Measurements from ENCODE around the gene FGGY.
A peak's percentile ranks its signal among the peaks of the same experiment; 100 is the strongest.

FGGY gene

GRCh38 chr1:59482986-59483385 lies 186.1 kb downstream of the FGGY start:
- H3K9ac ChIP-seq (ENCODE audit: low read length): no peak overlapping the region
- no peak overlapping the region for H2AFZ ChIP-seq (ENCODE audit: low read depth, low read length, severe bottlenecking)
- H3K36me3 ChIP-seq (ENCODE audit: low read length): no peaks in the 10 kb centered on the region
- H3K27ac ChIP-seq (ENCODE audit: low read depth, low read length): no peak overlapping the region
- H3K27me3 ChIP-seq (ENCODE audit: low read length): no peaks in the 10 kb centered on the region
- no peaks in the 10 kb centered on the region for H3K79me2 ChIP-seq (ENCODE audit: insufficient read depth, low read length)
- TF ChIP-seq EZH2phosphoT487 (conservative IDR thresholded peaks at IDR 0.05; ENCODE audit: low read length) (no peak), CTCF (IDR thresholded peaks at IDR 0.05; ENCODE audit: insufficient read depth, low read length, poor library complexity, severe bottlenecking) (no peak)
- H3K4me2 ChIP-seq (ENCODE audit: low read depth, low read length, poor library complexity, severe bottlenecking): peak overlapping the region; percentile 18
- no peaks in the 10 kb centered on the region for H3F3A ChIP-seq (ENCODE audit: insufficient read depth)
- H3K4me3 ChIP-seq (ENCODE audit: insufficient read depth, low read length, poor library complexity, severe bottlenecking): no peak overlapping the region
- no peaks in the 10 kb centered on the region for H3K9me3 ChIP-seq (ENCODE audit: insufficient read depth, low read length)
- H4K20me1 ChIP-seq (ENCODE audit: low read depth, low read length): no peaks in the 10 kb centered on the region
- H3K9me2 ChIP-seq (replicated peaks; ENCODE audit: insufficient read depth, low read length): no peaks in the 10 kb centered on the region

- Histone ChIP-seq H3K9me2 (replicated peaks; ENCODE audit: insufficient read depth, low read length) (no peaks in the 10 kb centered on the region), H2AFZ (ENCODE audit: low read depth, low read length, severe bottlenecking) (no peak overlapping the region), H3K9ac (ENCODE audit: low read length) (no peak overlapping the region), H3K36me3 (ENCODE audit: low read length) (no peaks in the 10 kb centered on the region), H3K79me2 (ENCODE audit: insufficient read depth, low read length) (no peaks in the 10 kb centered on the region), H3K9me3 (ENCODE audit: insufficient read depth, low read length) (no peaks in the 10 kb centered on the region), H3F3A (ENCODE audit: insufficient read depth) (no peaks in the 10 kb centered on the region), H3K27me3 (ENCODE audit: low read length) (no peaks in the 10 kb centered on the region), H3K4me2 (ENCODE audit: low read depth, low read length, poor library complexity, severe bottlenecking) (no peak overlapping the region), H4K20me1 (ENCODE audit: low read depth, low read length) (no peaks in the 10 kb centered on the region), H3K27ac (ENCODE audit: low read depth, low read length) (no peak overlapping the region), H3K4me3 (ENCODE audit: insufficient read depth, low read length, poor library complexity, severe bottlenecking) (no peak overlapping the region)
- TF ChIP-seq EZH2phosphoT487 (conservative IDR thresholded peaks at IDR 0.05; ENCODE audit: low read length) (no peak), CTCF (IDR thresholded peaks at IDR 0.05; ENCODE audit: insufficient read depth, low read length, poor library complexity, severe bottlenecking) (no peak)
These were observed 187.2 kb downstream of the FGGY start for GRCh38 chr1:59484096-59484495.

- Histone ChIP-seq H3K9me3 (ENCODE audit: insufficient read depth, low read length) (no peaks in the 10 kb centered on the region), H3K27me3 (ENCODE audit: low read length) (no peaks in the 10 kb centered on the region), H2AFZ (ENCODE audit: low read depth, low read length, severe bottlenecking) (no peak overlapping the region), H3K9ac (ENCODE audit: low read length) (no peak overlapping the region), H3K4me2 (ENCODE audit: low read depth, low read length, poor library complexity, severe bottlenecking) (no peak overlapping the region), H3F3A (ENCODE audit: insufficient read depth) (no peaks in the 10 kb centered on the region), H3K36me3 (ENCODE audit: low read length) (no peaks in the 10 kb centered on the region), H3K79me2 (ENCODE audit: insufficient read depth, low read length) (no peaks in the 10 kb centered on the region), H3K4me3 (ENCODE audit: insufficient read depth, low read length, poor library complexity, severe bottlenecking) (no peak overlapping the region), H4K20me1 (ENCODE audit: low read depth, low read length) (no peaks in the 10 kb centered on the region), H3K27ac (ENCODE audit: low read depth, low read length) (no peak overlapping the region), H3K9me2 (replicated peaks; ENCODE audit: insufficient read depth, low read length) (no peaks in the 10 kb centered on the region)
- no peak for TF ChIP-seq CTCF (IDR thresholded peaks at IDR 0.05; ENCODE audit: insufficient read depth, low read length, poor library complexity, severe bottlenecking)
- TF ChIP-seq EZH2phosphoT487 (conservative IDR thresholded peaks at IDR 0.05; ENCODE audit: low read length): no peak
These were observed 188.3 kb downstream of the FGGY start for GRCh38 chr1:59485171-59485570.
